Hepatocyte (in vitro differentiated cells): ENCODE data around the gene ABCF1.

ENCODE experiments used
- CTCF ChIP-seq: fragments of 200-600 bp; sonication (generic); IDR thresholded peaks from 2 replicates; pipeline ENCODE4 v1.5.1; 2016; ENCODE audit warnings: antibody characterized with exemption, mild to moderate bottlenecking; ENCODE audit not compliant: poor library complexity
- EZH2phosphoT487 ChIP-seq: fragments of 200-600 bp; sonication (generic); IDR thresholded peaks from one replicate; pipeline ENCODE4 v1.6.1; 2018; ENCODE audit warnings: antibody characterized with exemption, mild to moderate bottlenecking, low read depth, moderate library complexity; ENCODE audit not compliant: unreplicated experiment, severe bottlenecking

GRCh38 chr6:30600451-30600961 is 29.3 kb downstream of the ABCF1 start:
- TF ChIP-seq CTCF (no peak), EZH2phosphoT487 (no peak)
